GM12801 (cell line): Measurements from ENCODE around the gene MALT1.

Experiments
- CTCF ChIP-seq: IDR thresholded peaks from one replicate; pipeline ENCODE4 v1.5.1; 2011; ENCODE audit warnings: control low read depth; ENCODE audit not compliant: insufficient read length; ENCODE audit errors: extremely low read depth

MALT1 gene

GRCh38 chr18:58730618-58731017, 59.4 kb downstream of the MALT1 start:
- TF ChIP-seq CTCF = no peak

DNA sequence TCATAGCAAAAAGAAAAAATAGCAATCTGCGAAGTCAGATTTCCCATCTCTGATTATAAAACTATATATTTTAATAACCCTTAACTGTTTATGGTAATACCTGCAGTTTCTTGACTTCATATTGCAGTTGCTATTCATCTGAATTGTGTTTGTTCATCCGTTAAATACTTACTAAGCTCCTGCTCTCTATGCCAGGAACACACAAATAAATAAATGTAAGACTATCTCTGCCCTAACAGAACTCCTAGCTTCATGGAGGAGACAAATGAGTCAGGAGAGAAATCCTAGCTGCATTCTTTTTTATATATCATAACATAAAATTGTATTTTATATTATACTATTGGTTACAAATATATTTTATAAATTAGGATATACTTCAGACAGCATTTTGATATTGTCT, 61.2 kb downstream of the MALT1 start:
- no peak for TF ChIP-seq CTCF

DNA sequence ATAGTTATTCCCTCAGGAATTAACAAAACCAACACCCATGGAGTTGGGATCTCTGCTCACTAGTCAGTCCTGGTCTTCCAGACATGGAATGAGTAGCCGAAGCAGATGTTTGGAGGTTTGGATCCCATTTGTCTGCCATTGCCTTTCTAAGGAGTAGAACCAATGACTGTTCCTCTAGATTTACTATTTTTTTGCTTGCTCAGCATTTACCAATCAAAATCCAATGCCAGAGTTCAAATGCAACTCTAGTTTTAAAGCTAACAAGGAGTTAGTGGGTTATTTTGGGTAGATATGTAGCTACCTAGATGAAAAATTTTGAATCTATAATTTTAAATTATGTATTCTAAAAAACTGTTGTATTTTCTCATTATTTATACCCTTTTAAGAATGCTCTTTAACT, 62.6 kb downstream of the MALT1 start:
- TF ChIP-seq CTCF = no peak

GRCh38 chr18:58738322-58738721, 67.1 kb downstream of the MALT1 start:
- TF ChIP-seq CTCF = no peak

- no peak for TF ChIP-seq CTCF
Observed at GRCh38 chr18:58745914-58746313, 74.6 kb downstream of the MALT1 start.

GRCh38 chr18:58748899-58749595, 77.8 kb downstream of the MALT1 start:
- no peak for TF ChIP-seq CTCF

GRCh38 chr18:58753976-58754375, 82.7 kb downstream of the MALT1 start:
- no peak for TF ChIP-seq CTCF
